ENCODE measurements around the gene SNRNP40.

DNA sequence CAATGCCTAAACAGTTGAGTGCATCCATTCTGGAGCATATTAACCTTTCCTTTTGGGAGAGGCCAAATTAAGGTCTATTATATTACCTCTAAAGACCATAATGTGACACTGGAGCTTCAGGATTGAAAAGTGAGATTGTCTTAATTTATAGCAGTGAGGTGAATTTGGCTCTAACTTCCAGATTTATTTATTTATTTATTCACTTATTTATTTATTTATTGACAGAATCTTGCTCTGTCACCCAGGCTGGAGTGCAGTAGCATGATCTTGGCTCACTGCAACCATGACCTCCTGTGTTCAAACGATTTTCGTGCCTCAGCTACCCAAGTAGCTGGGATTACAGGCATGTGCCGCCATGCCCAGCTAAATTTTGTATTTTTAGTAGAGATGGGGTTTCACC is 19.3 kb upstream of the SNRNP40 start:
- TF ChIP-seq, protein P1, sequence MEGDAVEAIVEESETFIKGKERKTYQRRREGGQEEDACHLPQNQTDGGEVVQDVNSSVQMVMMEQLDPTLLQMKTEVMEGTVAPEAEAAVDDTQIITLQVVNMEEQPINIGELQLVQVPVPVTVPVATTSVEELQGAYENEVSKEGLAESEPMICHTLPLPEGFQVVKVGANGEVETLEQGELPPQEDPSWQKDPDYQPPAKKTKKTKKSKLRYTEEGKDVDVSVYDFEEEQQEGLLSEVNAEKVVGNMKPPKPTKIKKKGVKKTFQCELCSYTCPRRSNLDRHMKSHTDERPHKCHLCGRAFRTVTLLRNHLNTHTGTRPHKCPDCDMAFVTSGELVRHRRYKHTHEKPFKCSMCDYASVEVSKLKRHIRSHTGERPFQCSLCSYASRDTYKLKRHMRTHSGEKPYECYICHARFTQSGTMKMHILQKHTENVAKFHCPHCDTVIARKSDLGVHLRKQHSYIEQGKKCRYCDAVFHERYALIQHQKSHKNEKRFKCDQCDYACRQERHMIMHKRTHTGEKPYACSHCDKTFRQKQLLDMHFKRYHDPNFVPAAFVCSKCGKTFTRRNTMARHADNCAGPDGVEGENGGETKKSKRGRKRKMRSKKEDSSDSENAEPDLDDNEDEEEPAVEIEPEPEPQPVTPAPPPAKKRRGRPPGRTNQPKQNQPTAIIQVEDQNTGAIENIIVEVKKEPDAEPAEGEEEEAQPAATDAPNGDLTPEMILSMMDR (conservative IDR thresholded peaks at IDR 0.05; ENCODE audit: low read depth in 2 of 2): no peak
- TF ChIP-seq, protein P2, sequence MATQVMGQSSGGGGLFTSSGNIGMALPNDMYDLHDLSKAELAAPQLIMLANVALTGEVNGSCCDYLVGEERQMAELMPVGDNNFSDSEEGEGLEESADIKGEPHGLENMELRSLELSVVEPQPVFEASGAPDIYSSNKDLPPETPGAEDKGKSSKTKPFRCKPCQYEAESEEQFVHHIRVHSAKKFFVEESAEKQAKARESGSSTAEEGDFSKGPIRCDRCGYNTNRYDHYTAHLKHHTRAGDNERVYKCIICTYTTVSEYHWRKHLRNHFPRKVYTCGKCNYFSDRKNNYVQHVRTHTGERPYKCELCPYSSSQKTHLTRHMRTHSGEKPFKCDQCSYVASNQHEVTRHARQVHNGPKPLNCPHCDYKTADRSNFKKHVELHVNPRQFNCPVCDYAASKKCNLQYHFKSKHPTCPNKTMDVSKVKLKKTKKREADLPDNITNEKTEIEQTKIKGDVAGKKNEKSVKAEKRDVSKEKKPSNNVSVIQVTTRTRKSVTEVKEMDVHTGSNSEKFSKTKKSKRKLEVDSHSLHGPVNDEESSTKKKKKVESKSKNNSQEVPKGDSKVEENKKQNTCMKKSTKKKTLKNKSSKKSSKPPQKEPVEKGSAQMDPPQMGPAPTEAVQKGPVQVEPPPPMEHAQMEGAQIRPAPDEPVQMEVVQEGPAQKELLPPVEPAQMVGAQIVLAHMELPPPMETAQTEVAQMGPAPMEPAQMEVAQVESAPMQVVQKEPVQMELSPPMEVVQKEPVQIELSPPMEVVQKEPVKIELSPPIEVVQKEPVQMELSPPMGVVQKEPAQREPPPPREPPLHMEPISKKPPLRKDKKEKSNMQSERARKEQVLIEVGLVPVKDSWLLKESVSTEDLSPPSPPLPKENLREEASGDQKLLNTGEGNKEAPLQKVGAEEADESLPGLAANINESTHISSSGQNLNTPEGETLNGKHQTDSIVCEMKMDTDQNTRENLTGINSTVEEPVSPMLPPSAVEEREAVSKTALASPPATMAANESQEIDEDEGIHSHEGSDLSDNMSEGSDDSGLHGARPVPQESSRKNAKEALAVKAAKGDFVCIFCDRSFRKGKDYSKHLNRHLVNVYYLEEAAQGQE (IDR thresholded peaks at IDR 0.05; ENCODE audit: unreplicated experiment): no peak
- TF ChIP-seq EZH2phosphoT487 (IDR thresholded peaks at IDR 0.05; ENCODE audit: unreplicated experiment) (no peak), POLR2AphosphoS5 (IDR thresholded peaks at IDR 0.05; ENCODE audit: low read depth) (no peak), NANOG (IDR thresholded peaks at IDR 0.05; ENCODE audit: borderline replicate concordance) (no peak), EZH2 (IDR thresholded peaks at IDR 0.05; ENCODE audit: low read depth, unreplicated experiment) (no peak)
